NCI-H774 (cell line): ENCODE data around the gene RTP5.

Experiments
- DNase-seq: peaks from one replicate; lab custom pipeline; 2025; lab: John Stamatoyannopoulos, UW

RTP5 gene

DNA sequence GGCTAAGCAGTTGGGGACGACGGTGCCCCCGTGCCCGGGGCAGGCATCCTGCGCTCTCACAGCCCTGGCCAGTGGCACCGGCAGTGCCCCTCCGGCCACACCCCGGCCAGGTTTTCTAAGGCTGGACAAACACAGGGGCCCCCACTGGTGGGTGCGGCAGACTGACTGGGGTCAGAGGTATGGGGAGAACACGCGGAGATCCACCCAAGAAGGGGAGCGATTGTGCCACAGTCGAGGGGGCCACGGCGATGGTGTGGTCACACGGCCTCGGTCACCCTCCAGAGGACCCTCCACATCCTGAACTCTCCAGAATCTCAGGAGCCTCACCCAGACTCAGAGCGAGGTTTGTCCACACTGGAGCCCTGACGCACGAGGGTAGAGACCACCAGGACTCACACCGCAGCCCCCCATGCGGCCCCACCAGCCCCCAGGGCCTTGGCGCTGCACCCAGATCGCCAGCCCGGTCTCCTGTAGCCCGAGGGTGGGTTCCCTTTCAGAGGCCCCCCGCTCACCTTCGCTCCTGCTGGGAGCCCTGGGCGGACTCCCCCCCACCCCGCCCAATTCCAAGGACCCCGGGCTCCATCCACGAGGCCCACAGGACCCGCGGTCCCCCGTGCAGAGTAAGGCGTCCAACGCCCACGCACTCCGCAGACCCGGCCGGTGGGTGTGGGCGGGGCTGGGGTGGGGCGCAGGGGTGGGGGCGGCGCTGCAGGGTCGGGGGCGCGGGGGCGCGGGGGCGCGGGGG, 26.0 kb upstream of the RTP5 start:
- no peak for DNase-seq

DNA sequence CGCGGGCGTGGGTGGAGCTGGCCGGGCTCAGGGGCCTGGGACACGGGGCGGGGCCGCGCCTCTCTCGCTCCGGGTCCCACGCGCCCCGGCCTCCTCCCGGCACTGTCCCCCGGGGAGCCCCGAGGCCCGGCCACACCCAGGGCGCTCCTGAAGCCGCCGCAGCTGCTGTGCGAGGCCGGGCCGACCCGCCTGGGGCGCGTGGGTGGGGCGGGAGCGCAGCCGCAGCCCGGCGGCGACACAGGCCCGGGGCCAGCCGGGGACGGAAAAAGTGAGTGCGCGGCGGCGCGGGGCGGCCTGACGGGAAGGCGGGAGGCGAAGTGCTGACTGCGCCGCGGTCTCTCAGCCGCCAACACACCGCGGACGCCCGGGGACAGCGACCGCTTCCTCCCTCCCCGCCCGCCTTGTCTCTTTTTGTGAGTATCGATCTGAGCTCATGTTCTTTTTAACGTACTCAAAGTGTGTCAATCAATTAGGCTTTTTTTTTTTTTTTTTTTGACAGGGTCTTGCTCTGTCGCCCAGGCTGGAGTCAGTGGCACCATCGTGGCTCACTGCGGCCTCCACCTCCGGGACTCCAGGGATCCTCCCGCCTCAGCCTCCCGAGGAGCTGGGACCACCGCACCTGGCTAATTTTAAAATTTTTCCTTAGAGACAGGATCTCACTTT, 25.3 kb upstream of the RTP5 start:
- no peak for DNase-seq

DNA sequence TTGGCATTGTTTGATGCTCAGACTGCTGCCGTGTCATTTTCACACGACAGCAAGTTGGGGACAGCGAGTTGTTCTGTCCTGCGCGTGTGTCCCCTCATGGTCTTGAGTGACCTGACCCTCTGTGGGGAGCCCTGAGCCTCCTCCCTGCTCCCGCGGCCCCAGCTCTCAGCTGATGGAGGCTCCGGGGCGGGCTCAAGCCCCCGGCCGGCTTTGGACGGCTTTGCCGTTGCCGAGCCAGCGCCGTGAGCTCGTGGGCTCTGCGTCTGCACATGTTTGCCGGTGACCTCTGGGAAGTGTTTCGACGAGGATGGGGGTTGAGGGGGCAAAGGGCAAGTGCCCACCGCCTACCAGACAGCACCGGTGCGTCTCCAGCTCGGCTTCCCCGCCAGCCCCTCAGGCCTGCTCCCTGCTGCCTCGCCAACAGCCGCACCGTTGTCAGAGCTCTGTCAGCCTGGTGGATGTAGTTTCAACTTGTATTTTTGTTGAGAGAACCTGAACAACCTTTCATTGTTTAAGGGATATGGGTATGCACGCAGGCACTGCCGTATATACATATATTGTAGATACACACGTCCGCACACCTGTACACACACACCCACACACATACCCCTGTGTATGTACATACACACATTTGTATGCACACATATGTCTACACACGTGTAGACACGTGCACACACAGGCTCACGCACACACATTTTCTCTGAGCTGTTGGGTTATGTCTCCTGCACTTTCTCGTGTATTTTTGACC, 24.5 kb upstream of the RTP5 start:
- DNase-seq = no peak

DNA sequence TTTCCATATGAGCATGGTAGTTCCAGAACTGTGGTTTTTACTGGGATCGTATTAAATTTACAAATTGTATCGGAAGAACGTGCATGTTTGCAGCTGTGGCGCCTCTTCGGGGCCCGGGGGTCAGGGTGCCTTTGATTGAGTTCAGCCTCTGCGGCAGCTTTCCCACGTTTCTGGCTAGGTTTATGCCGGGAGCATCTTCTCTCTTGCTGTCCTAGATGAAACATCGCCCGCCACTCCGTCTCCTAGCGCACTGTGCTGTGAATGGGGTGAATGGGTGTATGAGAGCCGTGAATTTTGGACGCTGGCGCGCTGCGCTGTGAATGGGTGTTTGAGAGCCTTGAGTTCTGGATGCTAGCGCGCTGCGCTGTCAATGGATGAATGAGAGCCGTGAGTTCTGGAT, 23.1 kb upstream of the RTP5 start:
- DNase-seq = no peak

DNA sequence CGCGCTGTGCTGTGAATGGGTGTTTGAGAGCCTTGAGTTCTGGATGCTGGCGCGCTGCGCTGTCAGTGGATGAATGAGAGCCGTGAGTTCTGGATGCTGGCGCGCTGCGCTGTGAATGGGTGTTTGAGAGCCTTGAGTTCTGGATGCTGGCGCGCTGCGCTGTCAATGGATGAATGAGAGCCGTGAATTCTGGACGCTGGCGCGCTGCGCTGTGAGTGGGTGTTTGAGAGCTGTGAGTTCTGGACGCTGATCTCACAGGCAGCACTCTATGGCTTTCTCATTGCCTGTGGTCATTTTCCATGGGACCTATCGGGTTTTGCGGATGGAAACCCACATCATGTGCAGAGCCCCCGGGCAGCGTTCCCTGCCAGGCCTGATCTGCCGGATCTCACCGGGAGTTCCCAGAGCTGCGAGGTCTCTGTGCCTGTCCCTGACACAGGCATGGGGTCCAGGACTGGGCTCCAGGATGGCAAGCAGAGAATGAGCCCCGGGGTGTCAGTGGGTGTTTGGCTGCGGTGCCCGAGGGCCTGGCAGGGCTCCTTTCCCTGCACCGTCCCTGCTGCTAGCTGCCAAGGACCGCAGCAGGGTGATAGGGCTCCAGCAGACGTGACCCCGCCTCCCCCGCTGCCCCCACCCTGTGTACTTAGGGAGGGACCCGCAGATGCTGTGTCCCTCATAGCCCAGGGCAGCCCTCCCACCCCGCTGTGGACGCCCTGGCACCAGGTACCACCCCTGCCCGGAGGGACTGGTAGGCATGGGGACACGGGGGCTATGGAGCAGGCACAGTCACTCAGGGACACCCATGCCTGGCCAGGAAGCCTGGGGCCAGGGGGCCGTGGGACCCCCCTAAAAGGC, 20.5 kb upstream of the RTP5 start:
- DNase-seq = no peak

DNA sequence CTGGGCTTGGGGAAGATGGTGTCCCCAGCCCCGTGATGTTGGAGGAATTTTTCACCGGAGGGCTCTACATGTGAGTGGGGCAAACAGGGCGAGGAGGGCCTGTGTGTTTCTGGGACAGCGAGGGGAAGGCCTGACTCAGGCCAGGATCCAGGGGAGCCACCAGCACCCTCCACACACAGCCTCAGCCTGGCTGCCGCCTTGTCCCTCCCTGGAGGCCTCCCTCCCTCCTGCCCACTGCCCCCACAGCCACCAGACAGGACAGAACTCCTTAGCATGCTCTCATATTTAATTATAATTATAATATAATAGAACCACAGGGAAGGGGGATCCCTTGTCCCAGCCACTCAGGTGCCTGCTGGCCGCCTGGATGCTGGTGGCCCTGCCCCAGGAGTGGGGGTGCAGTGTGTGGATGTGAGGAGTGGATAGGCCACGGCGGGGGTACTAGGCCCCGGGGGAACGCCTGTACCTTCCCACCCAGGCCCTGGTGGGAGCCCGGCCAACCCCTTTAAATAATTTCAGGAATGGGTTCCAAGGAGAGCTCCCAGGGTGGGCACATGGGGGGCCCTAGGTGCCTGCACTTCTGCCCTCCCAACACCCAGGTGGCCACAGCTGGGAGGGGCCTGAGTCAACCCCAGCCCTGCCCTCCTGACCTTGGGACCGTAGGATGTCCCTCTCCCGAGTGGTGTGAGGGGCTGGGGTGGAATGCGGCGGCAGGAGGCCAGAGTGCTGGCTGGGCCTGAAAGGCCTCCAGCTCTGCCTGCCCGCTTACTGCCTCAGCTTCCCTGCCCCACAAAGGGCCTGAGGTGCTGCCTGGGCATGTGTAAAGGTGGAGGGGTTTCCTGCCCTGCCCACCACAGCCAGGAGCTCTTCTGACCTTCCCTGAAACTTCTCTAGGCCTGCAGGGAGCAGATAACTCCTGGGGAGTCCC, 19.6 kb upstream of the RTP5 start:
- DNase-seq = no peak

DNA sequence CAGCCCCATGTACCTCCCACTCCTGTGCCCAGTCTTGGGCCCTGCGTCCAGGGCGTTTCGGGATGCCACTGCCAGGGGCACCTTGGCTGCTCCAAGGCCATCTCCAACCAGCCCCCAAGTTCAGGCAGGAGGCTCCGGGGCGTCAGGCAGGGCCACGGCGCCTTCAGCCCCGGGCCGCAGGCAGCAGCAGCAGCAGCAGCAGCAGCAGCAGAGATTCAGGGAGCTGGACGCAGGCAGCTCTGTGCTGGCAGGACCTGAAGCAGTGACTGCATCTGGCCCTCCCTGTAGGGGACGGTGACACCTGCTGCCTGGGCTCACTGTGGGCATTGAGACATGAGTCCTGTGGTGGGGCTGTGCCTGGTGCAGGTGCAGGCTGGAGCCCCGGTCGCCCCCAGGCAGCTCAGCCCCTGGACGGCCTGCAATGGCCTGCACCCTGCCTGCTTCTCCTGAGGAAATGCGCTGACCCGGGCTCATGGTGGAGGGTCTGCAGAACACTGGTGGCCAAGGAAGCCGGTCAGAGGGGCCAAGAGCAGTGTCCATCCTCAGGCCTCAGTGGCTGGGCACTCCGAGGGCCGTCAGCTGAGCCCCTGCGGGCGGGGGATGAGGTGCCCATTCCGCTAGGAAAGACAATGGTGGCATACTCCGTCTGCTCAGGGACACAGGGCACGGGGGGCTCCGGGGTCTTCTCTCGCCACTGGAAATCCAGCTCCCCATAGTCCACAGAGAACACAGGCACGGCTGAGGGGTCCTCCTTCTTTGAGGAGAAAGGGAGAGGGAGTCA, 18.8 kb upstream of the RTP5 start:
- DNase-seq = no peak

DNA sequence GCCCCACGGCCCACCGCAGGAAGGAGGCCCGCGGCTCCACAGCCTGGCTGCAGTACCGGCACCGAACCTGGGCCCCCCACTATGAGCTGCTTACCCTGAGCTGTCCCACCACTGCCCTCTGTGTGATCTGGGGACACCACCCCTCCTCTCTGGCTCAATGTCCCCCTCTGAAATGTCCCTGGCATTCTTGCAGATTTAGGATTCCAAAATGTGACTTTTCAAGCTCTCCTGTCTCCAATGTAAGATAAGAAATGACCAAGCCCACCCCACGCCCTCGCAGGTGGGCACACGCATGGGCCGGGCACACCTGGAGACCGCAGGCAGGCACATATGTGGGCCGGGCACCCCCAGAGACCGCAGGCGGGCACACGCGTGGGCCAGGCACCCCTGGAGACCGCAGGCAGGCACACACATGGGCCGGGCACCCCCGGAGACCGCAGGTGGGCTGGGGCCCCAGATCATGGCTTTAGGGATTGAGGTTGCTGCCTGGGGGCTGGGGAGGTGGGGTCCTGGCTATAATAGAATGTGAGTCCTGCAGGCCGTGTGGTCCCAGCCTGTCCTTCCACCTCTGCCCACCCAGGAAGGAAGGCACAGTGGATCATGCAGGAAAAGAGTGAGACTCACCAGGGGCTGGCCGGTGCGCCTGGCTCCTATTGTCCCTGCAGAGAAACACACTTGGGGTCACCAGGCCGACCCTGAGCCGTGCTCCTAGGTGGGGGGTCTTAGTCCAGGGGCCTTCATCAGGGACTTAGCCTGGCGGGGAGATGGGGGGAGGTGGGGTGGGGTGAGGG, 18.0 kb upstream of the RTP5 start:
- no peak for DNase-seq

DNA sequence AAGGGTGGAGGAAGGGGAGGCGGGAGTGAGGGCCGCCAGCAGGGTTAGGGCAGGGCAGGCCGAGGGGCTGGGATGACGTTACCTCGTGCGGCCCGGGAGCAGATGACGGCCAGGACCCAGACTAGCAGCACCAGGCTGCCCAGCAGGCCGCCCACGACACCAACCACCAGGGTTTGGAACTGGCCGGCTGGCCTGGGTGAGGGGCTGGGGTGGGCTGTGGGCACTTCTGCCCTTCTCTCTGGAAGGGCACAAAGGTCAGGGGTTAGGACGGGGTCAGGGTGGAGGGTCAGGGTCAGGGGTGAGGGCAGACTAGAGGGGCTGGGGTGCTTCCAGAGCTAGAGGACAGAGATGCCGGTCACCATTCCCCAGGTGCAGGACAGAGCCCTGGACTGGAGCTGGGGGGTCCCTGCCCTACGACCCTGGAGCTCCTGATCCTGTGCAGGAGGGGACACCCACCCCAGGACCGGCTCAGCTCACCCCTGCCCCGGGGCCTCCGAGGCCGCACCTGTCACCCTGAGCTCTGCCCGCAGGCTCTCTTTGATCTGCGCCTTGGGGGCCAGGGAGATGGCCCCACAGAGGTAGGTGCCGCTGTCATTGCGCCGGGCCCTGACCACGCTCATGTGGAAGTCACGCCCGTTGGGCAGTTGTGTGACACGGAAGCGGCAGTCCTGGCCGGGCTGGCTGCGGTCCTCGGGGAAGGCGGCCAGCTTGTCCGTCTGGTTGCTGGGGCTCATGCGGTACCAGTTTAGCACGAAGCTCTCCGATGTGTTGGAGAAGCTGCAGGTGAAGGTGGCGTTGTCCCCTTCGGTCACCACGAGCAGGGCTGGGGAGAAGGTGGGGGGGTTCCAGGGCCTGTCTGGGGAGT, 17.2 kb upstream of the RTP5 start:
- no peak for DNase-seq

DNA sequence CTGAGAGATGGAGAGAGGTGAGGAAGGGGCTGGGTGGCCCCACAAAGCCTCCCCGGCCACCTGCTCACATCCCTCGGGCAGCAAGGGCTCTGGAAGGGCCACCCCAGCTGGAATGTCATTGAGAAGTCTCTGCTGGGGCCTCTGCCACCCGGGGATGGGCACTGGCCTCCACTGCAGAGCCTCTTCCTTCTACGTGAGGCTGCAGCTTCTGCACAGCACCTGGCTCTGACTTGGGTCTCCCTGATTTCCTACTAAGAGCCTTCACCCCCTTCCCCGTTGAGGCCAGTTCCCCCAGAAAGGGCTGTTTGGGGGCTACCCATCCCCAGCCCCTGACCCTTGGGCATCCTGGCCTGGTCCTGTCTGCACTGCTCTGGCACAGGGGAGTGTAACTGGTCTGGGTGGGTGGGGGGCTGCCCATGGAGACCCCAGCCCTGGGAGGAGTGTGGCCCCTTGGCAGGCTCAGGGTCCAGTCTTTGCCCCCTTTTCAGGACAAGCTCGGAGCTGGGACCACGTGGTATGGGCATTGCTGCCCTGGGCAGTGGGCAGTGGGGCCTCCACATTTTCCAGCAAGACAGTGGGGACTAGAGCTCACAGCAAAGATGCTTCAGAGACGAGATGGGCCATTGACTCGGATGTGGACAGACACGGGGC, 16.4 kb upstream of the RTP5 start:
- no peak for DNase-seq

DNA sequence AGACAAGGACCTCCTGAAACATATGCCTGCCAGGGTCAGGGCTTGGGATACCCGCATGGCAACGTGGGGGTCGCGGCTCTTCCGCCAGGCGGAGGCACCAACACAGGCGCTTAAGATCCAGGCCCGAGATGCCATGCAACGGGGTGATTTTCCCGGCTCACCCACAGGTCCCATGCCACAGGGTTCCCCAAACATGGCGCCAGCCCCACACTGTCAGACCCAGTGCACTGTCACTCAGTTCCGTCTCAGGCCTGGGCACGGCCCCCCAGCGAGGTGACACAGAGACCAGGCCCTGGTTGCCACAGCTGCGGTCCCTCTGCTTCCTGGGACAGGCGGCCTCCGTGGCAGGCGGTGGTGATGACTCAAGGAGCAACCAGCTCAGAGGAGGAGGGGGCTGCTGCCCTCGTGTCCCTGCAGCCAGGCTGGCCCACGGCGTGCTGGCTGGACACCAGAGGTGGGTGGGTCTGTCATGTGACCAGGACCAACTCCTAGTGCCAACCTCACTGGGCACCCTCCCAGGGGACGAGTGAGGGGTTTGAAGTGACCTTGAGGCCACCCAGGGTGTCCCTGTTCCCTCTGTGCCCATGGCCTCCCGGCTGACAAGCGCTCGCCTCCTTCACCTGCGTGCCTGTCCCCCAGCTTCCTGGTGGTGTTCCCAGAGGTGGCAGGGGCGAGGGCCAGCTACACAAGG, 15.7 kb upstream of the RTP5 start:
- no peak for DNase-seq

DNA sequence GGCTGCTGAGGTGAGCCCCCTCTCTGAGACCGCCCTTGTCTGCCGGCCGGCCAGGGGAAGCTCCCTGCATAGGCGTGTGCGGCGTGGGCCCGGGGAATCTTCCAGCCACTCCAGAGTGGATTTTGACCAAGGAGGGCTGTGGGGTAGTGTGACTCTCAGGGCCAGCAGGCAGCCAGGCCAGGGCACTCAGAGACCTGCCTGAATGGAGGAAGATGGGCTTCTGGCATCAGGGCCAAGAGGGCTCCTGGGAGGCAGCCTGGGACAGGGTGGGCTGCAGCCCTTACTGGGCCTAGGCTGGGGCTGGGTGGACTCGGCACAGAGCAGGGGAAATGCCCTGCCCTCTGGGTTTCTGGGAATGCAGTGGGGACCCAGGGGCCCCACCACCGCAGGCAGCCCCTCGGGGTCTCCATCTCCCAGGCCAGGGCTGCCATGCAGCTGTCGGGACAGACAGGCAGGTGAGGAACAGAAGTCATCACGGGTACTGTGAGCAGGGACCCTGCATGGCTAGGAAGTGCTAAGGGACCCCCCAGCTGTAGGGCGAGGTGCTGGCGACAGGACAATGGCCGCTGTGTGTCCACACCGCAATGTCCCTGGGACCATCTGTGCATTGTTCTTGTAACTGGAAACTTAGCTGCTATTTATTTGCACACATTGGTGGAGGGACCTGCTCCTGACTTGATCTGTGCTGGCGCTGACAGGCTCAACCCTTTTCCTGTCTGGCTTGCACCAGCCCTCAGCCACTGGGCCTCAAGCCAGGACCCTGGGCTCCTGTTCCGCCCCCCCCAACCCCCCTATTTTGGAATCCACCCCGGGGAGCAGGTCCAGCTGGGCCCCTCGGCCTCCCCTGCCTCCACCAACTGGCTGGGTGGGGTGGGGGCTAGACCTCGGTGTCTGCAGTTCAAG, 14.9 kb upstream of the RTP5 start:
- DNase-seq = no peak

DNA sequence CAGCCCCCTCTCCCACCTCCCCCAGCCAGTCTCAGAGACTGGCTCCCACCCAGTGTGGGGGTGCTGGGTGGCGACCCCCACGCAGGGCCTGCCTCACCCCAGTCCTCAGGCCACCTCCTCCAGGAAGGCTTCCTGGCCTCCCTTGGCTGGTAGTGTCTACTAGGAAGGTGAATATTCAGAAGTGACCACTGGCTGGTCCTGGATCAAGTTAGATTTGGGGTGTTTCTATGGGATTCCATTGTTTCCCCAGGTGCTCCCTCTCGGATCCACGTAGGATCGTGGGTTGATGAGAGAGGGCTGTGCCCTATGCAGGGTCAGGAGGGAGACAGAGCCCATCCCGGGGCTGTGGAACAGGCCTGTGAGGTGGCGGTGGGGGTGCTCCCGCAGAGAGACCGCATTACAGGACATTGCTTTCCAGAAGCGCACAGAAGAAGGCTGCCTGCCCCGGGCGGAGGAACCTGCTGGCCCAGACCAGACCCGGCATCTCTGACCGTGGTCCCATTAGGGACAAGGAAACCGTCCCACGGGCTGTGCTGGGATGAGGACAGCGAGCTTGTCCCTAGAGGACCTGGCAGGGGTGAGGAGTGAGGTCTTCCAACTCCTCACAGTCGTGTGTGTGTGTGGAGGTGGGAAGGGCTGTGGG, 14.2 kb upstream of the RTP5 start:
- DNase-seq = no peak

DNA sequence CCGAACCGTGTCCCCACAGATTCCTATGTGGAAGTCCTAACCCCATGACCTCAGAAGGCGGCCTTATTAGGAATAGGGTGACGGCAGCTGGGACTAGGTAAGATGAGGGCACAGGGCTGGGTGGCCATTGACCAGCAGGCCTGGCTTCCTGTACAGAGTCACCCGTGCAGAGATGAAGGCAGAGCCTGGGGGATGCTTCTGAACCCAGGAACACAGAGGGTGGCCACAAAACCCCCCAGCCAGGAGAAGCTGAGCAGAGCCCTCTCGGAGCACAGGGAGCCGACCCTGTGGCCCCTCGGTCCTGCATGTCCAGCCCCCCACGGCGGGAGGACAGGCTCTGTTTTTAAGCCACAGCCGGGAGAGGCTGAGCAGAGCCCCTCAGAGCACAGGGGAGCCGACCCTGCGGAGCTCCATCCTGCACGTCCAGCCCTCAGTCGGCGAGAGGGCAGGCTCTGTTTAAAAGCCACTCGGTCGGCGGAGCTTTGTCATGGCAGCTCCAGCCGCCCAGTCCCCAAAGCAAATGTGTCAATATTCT, 13.6 kb upstream of the RTP5 start:
- DNase-seq = no peak

DNA sequence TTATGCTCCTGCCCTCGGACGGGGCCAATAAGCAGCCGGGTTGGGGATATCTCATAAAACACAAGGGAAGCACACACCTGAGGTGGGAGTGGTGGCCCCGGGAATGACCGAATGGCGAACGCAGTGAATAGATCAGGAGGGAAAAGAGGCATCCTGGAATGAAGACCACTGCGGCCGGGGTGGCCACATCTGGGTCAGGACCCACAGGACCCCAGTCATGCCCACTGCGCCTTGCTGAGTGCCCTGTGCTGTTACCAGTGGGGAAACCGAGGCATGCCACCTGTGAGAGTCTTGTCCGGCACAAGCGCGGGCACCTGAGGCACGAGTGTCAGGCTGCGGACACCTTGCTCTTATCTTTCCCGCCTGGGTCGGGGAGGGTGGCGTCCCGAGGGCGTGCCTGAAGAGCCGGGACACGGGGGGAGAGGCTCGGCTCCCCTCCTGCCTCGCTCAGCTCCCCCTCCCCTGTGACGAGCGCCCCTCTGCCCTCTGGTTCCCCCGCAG, 12.4 kb upstream of the RTP5 start:
- no peak for DNase-seq
